ENCODE measurements around the gene RNASE4. TPM values are rescaled to one million over a fixed set of nuclear protein-coding genes. Genes with fewer than 3 reads are reported as not detected.

RNASE4 gene
- total RNA-seq, 1 donor from 2014 or later: 42.5 TPM

GRCh38 chr14:20688167-20688839 is 3.9 kb downstream of the RNASE4 start, which contains the start of gene ANG:
TSS of gene ANG (plus strand) at chr14:20688764. CDS start at chr14:20693565, 4,801 bp downstream.
- peaks cover 13% of the 10 kb centered on the region for H3K4me1 ChIP-seq
- H3K27ac ChIP-seq: no peak within 1 kb of the TSS
- DNase-seq: no peak

GRCh38 chr14:20690848-20691640 is 6.7 kb downstream of the RNASE4 start:
- H3K9me3 ChIP-seq: no peaks in the 10 kb centered on the region
- H3K4me3 ChIP-seq: no peak overlapping the region
- H3K27me3 ChIP-seq: no peaks in the 10 kb centered on the region
- no peak overlapping the region for H3K27ac ChIP-seq
- H3K36me3 ChIP-seq: peaks cover 13% of the 10 kb centered on the region
- TF ChIP-seq CTCF (IDR thresholded peaks at IDR 0.05): peak; percentile 88
- DNase-seq (no peak), ATAC-seq (peak; percentile 97)
- H3K4me1 ChIP-seq: peaks cover 9% of the 10 kb centered on the region
- intact Hi-C loops (cut with DNase I): no loop called here

More at GRCh38 chr14:20688167-20688839, 3.9 kb downstream of the RNASE4 start, which contains the start of gene ANG:
- no peak for ATAC-seq
- H3K27me3 ChIP-seq: no peaks in the 10 kb centered on the region
- intact Hi-C loops (cut with DNase I): loop anchor here (10.0 kb wide), 1 partner anchor 74 kb away; no protein-coding TSS in a partner anchor
- H3K4me3 ChIP-seq: no peak within 1 kb of the TSS
- TF ChIP-seq CTCF (IDR thresholded peaks at IDR 0.05): no peak
- peaks cover under 1% of the 10 kb centered on the region for H3K36me3 ChIP-seq
- H3K9me3 ChIP-seq: no peaks in the 10 kb centered on the region

- no peaks in the 10 kb centered on the region for H3K27me3 ChIP-seq
- H3K27ac ChIP-seq: no peak overlapping the region
- no peak overlapping the region for H3K4me3 ChIP-seq
- ATAC-seq (no peak), DNase-seq (no peak)
- H3K9me3 ChIP-seq: no peaks in the 10 kb centered on the region
- TF ChIP-seq CTCF (IDR thresholded peaks at IDR 0.05): no peak
- H3K4me1 ChIP-seq: peaks cover 3% of the 10 kb centered on the region
- H3K36me3 ChIP-seq: peaks cover 13% of the 10 kb centered on the region
- intact Hi-C loops (cut with DNase I): no loop called here
These were observed 7.9 kb downstream of the RNASE4 start for GRCh38 chr14:20692116-20692751.

GRCh38 chr14:20696764-20697163 is 12.4 kb downstream of the RNASE4 start:
- Histone ChIP-seq H3K9me3 (no peaks in the 10 kb centered on the region), H3K27ac (no peak overlapping the region), H3K4me3 (no peak overlapping the region), H3K27me3 (no peaks in the 10 kb centered on the region), H3K4me1 (no peaks in the 10 kb centered on the region), H3K36me3 (peaks cover 13% of the 10 kb centered on the region)
- no peak for TF ChIP-seq CTCF (IDR thresholded peaks at IDR 0.05)
- no peak for ATAC-seq
- intact Hi-C loops (cut with DNase I): loop anchor here (5.0 kb wide), 1 partner anchor 161 kb away; no protein-coding TSS in a partner anchor
- no peak for DNase-seq

GRCh38 chr14:20697273-20698017 is 13.1 kb downstream of the RNASE4 start:
- ATAC-seq (peak; percentile 97), DNase-seq (no peak)
- TF ChIP-seq CTCF (IDR thresholded peaks at IDR 0.05): peak; percentile 78
- Histone ChIP-seq H3K36me3 (peaks cover 13% of the 10 kb centered on the region), H3K4me1 (no peaks in the 10 kb centered on the region), H3K27ac (no peak overlapping the region), H3K27me3 (no peaks in the 10 kb centered on the region), H3K9me3 (no peaks in the 10 kb centered on the region), H3K4me3 (no peak overlapping the region)
- intact Hi-C loops (cut with DNase I): loop anchor here (5.0 kb wide), 1 partner anchor 160 kb away; no protein-coding TSS in a partner anchor

Measured in upper lobe of right lung (tissue), 1 donor.